ENCODE data around the gene SLC4A7.
A peak's percentile ranks its signal among the peaks of the same experiment; 100 is the strongest.
"Not testable (repeated sequence)": the region's sequence is repeated elsewhere in the genome, so short reads cannot be mapped to it uniquely, and the experiment has no call there.

SLC4A7 gene

DNA sequence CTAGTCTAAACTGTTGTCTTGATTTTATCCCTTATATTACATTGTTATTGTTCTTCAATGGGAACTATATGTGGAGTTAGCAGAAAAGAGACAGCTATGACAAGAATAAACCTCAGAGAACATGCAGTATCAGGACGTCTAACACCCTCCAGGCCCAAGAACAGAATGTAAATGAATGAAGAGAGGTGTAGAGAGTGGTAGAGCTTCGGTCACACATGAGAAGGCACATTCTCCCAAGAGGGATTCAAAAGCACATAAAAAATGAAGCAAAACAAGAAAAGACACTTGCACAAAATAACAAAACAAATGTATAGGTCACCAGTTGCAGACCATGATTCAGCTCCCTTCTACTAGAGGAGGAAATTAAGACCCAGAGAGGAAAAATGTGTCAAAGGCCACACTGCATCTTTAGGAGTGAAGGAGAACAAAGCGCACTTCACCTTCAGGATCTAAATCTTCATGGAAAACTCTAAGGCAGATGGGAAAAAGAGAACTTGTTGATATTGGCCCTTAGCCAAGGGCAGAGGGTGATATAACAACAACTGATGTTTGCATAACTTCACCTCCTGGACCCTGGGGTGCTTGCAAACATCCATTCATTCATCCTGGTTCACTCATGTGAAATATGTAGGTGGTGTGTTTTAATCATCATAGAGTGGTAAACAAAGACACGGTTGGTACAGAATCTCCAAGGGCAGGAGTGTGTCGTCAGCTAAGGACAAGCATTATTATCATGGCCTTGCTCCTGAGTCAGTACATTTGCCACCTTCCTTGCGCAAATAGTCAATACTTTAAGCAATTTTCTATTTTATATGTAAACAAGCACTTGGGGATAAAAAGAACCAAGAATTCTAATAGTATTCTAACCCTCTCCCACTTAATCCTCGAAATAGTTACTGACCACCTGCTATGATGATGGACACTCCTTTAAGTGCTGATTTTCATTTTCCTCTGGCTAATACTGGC lies 123.8 kb downstream of the SLC4A7 start:
- no peak for DNase-seq (ENCODE audit: low read depth in 2 of 3, low spot score in 1 of 3)

DNA sequence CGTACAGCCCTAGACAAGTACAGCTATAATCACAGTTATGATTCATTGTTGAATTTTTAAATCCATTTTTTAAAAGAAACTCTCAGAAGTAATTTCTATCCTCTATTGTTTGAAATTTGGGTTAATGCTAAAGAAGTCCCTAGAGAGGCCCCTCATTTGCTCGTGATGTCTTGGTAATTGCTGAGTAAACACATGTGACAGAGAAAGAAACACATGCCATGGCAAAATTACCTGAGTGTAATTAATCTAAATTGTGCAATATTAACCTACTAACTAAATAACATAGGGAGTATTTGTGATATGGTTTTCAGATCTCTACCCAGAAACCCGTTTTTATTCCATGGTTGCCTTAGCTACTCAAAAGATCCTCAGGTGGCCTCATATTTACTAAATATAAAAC lies 125.8 kb downstream of the SLC4A7 start:
- DNase-seq (ENCODE audit: low read depth in 2 of 3, low spot score in 1 of 3) = no peak

DNA sequence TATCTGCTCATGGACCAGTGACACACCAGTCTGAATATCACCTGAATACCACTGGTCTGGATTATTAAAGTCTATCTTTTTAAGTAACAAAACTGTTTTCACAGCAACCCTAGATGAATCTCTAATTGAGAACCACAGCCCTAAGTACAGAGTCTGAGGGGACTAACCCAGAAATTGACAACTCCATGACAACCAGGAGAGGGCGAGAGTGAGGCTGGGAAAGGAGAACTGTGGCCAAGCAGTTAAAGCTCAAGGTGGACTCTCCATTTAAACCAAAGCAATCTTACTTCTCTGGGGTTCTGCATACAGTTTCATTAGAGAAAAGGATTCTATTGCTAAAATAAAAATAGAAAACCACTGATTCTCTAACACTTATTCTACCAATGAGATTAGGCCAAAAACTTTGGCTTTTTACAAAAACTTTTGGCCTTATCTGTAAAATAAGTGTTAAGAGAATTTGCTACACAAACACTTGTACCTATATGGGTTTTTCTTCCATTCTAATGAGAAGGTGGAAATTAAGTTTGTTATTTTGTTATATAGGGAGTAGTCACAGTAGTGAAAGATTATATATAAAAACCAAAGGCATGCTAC lies 126.4 kb downstream of the SLC4A7 start:
- peak; percentile 27 to 67 (median 35) for DNase-seq (ENCODE audit: low read depth in 2 of 3, low spot score in 1 of 3)

DNA sequence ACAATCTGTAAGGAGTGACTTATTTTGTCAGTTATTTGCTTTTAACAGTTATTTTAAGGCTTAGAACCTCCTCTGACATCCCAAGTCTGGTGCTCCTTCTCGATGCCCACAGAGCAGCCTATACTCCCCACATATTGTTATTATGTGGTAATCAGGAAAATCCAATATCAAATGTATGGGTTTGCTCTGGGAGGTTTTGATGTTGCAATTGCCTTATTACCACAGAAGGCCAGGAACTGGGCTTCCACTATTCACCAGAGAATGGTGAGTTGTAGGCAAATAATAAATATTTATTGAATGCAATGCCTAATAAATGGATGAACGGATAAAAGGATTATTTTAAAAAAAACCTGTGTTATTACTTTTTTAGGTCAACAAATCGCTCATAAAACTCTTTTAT lies 127.2 kb downstream of the SLC4A7 start:
- DNase-seq (ENCODE audit: low read depth in 2 of 3, low spot score in 1 of 3) = no peak

DNA sequence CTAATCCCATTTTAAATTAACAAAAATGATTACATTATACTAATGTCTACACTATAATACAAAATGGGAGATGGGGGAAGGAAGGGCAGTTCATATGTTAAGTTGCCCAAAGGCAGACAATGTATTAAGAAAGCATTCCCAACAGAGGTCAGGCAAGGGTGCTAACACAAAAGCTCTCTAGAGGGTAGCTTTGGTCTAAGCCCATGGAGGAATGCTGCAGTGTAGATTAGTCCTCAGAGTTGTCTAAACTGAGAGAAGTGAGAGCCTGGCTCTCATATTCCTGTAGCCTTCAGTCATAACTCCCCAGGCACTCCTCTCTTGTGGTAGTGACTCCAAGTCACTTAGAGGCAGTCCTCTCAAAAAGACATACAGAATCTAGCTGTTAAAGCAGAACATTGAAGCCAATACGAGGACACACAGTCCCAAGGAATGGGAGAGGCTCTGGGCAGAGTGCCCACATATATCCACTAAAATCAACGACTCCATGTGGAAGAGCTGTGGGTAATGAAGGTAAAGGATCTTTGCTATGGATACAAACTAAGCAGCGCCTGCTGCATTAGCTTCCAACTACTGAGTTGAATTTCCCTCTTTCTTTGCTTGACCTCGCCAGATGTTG lies 129.5 kb downstream of the SLC4A7 start:
- DNase-seq (ENCODE audit: low read depth in 2 of 3, low spot score in 1 of 3) = no peak

DNA sequence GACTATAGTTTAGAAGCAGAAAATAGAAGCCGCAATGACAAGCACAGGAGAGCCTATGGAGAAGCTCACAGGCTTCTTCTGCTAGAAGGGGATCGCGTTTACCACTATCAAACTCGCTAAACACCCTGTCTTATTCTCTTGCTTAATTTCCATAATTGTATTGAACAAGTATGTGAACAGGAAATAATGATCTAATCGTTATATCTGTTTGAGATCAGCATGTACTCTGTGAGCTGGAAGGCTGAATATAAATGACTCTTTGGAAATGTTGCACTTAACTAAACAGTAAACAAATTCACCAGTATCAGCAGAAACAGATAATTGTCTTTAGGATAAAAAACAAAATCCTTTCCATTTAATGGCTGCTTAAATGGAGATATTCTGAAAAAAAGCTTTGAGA lies 130.0 kb downstream of the SLC4A7 start:
- no peak for DNase-seq (ENCODE audit: low read depth in 2 of 3, low spot score in 1 of 3)

DNA sequence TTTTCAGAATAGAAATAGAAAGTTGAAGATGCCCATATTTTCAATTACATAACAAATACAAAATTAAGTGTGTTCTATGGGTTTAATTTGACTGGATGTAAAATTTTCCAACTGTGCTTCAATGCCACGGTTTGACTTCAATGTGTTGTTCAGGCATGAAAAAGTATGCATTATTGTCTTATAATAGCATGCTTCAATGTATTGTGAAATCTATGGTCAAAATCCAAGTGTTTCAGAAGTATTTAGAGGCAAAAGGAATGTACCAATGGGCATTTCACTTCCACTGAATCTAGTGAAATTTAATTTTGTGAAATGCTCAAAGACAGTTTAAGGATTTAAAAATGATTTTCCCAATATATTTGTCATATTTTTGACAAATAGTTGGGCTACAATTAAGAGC lies 131.0 kb downstream of the SLC4A7 start:
- DNase-seq (ENCODE audit: low read depth in 2 of 3, low spot score in 1 of 3) = no peak

DNA sequence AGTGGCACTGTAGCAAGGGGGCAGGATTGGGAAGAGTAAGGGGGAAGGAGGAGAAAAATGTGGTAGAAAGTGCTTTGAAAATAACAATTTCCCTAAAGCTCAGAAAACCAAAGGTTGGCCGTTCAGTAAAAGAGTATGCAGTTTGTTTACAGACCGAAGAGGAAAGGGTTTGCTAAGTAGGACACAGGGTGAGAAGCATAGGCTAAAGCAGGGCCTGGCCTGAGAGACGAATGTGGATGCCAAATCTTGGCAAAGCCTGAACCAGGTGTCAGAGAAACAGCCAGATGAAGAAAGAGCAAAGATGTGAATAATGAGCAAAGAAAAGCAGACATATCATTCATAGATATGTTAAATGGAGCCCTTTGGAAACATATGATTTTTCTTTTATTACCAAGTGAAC lies 132.1 kb downstream of the SLC4A7 start:
- DNase-seq (ENCODE audit: low read depth in 2 of 3, low spot score in 1 of 3) = no peak

DNA sequence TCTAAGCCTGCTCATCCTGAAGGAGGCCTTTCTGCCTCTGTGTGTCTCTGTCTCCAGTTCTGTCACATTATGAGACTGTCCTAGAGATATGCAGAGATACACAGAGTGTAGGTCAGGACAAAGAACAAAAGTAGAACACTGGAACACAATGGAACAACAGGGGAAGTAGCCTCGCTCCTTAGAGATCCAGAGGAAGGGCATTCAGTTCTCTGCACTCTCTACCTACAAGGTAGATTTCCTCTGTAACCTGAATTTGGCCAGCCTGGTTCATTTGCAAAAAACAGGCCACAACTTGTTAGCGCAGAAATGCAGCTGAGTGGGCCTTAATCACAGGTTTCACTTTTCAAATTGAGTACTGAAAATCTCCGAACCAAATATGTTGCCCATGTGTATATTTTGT lies 134.4 kb downstream of the SLC4A7 start:
- no peak for DNase-seq (ENCODE audit: low read depth in 2 of 3, low spot score in 1 of 3)

DNA sequence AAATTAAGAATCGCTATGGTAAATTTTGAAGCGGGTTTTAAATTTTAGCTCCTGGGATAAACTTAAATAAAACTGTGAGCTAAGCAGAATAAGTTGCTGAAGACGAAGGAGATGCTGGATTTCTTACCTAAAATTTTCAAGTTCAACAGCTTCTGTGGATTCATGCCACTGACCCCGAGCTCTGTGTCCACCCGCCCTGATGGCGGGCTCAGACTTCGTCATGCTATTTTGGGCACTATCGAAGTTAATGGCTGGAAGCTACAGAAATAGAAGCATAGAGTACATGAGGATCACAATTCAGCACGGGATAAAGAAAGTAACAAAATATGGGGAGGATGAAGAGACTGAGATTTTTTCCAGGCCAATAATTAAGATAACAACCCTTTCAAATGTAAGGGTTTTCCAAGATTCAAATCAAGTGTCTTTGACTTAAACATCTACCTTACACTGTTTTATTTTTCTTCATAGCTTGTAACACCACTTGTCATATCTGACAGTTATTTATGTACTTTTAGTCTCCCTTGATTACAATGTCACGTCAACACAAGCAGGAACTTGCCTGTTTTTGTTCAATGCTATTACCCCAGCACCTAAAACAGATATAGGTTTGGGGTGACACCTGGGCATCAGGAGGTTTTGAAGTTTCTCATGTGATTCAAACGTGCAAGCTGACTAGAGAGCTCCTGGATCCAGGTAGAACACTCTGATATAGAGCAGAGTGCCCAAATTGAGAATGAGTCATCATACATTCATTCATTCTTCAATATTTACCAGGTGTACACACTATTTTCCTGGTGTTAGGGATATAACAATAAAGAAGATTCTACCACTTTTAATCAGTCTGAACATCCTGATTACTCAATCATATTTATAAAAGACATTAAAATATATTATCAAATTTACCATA lies 138.0 kb downstream of the SLC4A7 start:
- DNase-seq (ENCODE audit: low read depth in 2 of 3, low spot score in 1 of 3) = no peak

DNA sequence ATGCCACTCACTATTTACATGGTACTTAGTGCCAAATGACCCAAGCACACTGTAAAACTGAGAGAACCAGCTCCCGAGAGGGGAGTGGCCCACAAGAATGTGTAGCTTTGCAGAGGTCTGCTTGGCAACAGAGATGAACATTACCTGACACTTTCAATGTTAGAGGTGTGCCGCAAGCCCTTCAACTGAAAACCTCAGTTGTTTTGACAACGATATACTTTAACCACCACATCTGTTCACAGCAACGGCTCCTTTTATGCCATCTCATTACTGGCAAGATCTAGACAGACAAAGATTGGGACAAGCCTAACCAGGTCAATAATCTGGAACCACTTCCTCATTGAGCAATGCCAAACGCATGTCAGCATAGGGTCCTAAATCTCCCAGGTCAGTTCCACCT lies 138.7 kb downstream of the SLC4A7 start:
- DNase-seq (ENCODE audit: low read depth in 2 of 3, low spot score in 1 of 3) = no peak

DNA sequence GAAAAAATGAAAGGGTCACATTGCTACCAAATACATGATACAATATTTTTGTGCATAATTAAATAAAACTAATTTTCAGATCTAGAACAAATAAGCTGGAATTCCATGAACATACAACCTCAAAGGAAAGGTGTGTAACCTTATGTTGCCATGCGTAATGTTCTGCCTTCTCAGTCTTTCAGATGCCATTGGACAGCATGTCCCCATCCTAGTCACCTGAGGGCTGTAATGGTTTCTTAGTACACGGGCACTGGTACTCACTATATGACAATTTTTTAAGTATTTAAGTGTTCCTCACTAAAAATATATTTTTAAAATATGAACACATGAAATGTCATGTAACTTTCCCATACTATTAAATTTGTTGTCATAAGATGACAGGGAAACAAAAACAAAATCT lies 139.1 kb downstream of the SLC4A7 start:
- DNase-seq (ENCODE audit: low read depth in 2 of 3, low spot score in 1 of 3) = no peak

DNA sequence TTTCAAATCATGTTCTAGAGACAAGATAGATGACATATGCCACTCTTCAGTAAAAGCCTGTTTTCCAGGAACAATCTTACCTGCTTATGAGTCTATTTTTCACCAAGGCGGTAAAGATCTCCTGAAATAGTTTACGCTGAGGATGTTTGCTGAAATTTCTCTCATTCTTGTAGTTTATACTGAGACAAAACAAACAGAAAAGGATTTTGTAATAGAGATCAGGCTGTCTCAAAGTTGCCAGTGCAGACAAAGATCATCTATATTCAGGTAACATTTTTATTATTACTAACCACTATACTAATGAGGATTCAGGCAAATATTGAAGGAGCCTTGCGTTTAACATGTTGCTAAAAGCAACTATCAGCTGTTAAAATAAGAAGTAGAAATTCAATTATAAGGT lies 140.0 kb downstream of the SLC4A7 start:
- DNase-seq (ENCODE audit: low read depth in 2 of 3, low spot score in 1 of 3) = no peak

DNA sequence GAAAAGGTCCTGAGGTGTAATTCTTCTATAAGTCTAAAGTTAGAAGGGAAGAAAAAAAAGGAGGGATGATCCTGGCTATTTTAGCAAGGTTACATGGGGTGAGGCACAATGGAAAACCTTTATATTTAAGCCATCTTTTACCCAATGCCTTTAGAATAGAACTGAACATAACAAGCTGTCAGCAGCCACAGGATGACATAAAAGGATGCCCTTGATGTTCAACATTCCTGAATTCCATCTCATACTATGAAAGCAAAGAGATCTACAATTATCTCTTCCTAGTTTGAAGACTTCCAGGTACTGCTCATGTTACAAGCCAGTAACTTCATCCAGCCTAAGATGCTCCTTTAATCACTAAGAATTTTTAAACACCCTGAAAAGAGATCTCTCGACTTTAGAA lies 141.9 kb downstream of the SLC4A7 start:
- no peak for DNase-seq (ENCODE audit: low read depth in 2 of 3, low spot score in 1 of 3)

DNA sequence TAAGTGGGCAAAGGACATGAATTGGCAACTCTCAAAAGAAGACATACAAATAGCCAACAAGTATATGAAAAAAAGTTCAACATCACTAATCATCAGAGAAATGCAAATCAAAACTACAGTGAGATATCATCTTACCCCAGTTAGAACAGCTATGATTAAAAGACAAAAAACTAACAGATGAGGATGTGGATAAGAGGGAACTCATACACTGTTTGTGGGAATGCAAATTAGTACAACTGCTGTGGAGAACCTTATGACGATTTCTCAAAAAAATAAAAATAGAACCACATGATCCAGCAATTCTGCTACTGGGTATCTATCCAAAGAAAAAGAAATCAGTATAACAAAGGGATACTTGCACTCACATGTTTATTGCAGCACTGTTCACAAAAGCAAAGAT lies 143.7 kb downstream of the SLC4A7 start:
- no peak for DNase-seq (ENCODE audit: low read depth in 2 of 3, low spot score in 1 of 3)

DNA sequence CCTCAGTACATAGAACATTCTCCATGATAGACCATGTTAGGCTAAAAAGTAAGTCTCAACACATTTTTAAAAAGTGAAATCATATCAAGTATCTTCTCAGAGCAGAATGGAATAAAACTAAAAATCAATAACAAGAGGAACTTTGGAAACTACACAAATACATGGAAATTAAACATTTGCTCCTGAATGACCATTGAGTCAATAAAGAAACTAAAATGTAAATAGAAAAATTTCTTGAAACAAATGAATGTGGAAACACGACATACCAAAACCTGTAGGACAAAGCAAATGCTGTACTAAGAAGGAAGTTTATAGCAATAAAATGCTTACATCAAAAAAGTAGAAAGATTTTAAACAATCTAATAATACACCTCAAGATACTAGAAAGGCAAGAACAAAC lies 148.6 kb downstream of the SLC4A7 start:
- no peak for DNase-seq (ENCODE audit: low read depth in 2 of 3, low spot score in 1 of 3)

DNA sequence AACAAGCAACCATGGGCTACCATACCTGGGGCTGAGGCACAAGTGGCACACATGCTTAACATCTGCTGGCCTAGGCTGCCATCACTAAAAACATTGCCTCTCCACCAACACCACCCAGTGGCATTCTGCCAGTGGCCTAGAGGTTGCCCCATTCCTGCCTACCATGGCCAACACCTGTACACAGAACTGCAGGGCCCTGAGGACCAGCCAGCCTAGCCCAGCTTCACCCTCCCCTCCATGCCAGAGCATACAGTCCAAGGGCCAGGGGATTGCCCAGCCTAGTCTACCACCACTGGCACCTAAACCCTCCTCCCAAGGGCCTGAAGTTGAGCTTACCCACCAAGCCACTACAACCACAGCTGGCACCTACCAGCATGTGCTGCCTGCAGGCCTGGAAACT lies 150.3 kb downstream of the SLC4A7 start:
- DNase-seq (ENCODE audit: low read depth in 2 of 3, low spot score in 1 of 3) = no peak

DNA sequence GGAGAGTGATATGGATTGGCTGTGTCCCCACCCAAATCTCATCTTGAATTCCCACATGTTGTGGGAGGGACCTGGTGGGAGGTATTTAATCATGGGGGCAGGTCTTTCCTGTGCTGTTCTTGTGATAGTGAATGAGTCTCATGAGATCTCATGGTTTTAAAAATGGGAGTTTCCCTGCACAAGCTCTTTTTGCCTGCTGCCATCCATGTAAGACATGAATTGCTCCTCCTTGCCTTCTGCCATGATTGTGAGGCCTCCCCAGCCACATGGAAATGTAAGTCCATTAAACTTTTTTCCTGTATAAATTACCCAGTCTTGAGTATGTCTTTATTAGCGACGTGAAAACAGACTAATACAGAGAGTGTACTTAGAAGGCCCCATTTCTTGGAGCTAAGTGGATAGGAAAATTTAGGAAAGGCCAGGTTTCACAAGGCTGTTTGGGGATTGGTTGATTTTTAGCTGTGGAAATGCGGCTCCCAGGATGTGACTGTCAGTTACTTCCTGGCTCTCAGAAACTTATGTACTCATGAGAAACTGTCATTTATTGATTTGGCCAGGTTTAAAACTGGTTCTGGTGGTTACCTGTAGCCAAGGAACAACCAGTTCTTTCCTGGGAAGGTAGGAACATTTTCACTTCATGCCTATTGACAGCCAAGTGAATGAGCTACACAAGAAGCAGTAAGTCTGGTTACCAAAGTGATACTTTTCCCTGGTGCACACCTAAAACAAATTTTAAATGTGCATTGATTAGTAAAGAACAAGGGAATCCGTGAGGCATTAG lies 155.0 kb downstream of the SLC4A7 start:
- DNase-seq (ENCODE audit: low read depth in 2 of 3, low spot score in 1 of 3) = not testable (repeated sequence)

DNA sequence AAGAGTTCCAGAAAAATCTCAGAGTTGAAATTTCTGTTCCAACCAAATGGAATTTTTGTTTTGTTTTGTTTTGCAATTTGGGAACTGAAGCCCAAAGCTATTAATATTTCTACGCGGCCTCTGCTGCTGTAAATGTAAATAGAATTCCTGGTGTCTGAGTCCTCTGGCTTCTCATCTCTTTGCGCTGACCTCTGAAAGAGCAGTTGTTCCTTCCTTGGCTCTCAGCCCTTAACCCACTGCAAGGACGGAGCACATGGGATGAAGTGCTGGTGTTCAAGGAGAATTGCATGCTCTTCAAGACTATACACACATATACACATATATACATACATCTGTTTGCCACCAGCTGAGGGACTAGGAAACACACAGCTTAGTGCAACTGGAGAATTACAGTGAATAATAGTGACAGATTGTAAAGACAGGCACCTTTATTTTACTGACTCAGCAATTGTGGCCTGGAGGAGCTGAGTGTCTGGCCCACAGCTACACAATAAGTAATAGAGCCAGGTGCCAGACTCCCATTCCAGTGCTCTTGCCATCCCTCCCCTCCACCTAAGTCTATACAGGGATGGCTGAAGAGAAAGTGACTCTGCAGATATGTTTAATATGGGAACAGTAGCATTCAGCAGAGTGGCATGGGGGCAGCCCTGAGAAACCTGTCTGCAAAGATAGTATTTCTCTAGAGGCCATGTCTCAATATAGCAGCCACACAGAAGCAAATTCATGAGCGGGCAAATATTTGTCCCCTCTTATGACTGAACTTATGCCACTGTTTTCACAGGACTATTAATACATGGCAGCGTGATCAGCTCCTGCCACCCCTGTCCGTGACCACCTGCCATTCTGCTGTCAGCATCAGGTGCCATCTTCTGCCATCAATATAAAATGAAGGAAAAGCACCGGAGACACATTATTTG lies 157.3 kb downstream of the SLC4A7 start:
- DNase-seq (ENCODE audit: low read depth in 2 of 3, low spot score in 1 of 3) = no peak

Data from stimulated activated CD4-positive, alpha-beta T cell treated with anti-CD3 and anti-CD28 coated beads, Interleukin-12 subunit alpha, Interleukin-12 subunit beta, amount 100 ng/mL, for 48 hours (primary cell).